ENCODE results near the gene UBE3B.

DNA sequence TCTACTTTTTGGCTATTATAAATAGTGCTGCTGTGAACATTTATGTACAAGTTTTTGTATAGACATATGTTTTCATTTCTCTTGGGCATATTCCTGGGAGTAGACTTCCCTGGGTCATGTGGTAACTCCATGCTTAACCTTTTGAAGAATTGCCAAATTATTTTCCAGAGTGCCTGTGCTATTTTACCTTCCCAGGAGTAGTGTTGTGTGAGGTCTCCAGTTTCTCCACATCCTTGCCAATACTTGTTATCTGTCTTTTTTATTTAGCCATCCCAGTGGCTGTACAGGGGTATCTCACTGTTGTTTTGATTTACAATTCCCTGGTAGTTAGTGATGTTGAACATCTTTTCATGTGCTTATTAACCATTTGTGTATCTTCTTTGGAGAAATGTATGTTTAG, 18.9 kb downstream of the UBE3B start:
- TF ChIP-seq, protein P1, sequence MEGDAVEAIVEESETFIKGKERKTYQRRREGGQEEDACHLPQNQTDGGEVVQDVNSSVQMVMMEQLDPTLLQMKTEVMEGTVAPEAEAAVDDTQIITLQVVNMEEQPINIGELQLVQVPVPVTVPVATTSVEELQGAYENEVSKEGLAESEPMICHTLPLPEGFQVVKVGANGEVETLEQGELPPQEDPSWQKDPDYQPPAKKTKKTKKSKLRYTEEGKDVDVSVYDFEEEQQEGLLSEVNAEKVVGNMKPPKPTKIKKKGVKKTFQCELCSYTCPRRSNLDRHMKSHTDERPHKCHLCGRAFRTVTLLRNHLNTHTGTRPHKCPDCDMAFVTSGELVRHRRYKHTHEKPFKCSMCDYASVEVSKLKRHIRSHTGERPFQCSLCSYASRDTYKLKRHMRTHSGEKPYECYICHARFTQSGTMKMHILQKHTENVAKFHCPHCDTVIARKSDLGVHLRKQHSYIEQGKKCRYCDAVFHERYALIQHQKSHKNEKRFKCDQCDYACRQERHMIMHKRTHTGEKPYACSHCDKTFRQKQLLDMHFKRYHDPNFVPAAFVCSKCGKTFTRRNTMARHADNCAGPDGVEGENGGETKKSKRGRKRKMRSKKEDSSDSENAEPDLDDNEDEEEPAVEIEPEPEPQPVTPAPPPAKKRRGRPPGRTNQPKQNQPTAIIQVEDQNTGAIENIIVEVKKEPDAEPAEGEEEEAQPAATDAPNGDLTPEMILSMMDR (IDR thresholded peaks at IDR 0.05) = no peak
- TF ChIP-seq EZH2 (IDR thresholded peaks at IDR 0.05; ENCODE audit: borderline replicate concordance, insufficient read depth, low read depth, low read length, poor library complexity, severe bottlenecking) = no peak

All from B cell (primary cell).